HepG2 (cell line): ENCODE measurements around the gene MT1F. TPM values are rescaled to one million over a fixed set of nuclear protein-coding genes. Genes with fewer than 3 reads are reported as not detected.
A peak's percentile ranks its signal among the peaks of the same experiment; 100 is the strongest.

Experiments
- CENPT ChIP-seq: sonication (generic); formaldehyde crosslinking; IDR thresholded peaks from 2 replicates; pipeline ENCODE4 v1.8.0; 2022; ENCODE audit warnings: low read depth, mild to moderate bottlenecking, moderate library complexity, missing genetic modification reagents
- ETV6 ChIP-seq: sonication (generic); formaldehyde crosslinking; conservative IDR thresholded peaks from 2 replicates; pipeline ENCODE4 v1.4.0; 2020; ENCODE audit warnings: missing genetic modification reagents
- KAT2B ChIP-seq: fragments of 150-350 bp; IDR thresholded peaks from 2 replicates; pipeline ENCODE4 v1.6.1; 2014; ENCODE audit warnings: low read depth, low read length, borderline replicate concordance
- PHF21A ChIP-seq: sonication (generic); formaldehyde crosslinking; IDR thresholded peaks from 2 replicates; pipeline ENCODE4 v1.5.0; 2020; ENCODE audit warnings: mild to moderate bottlenecking, missing genetic modification reagents
- PHF5A ChIP-seq: IDR thresholded peaks from one replicate; pipeline ENCODE4 v1.6.1; 2018; ENCODE audit warnings: low read depth, missing genetic modification reagents; ENCODE audit not compliant: unreplicated experiment
- TMF1 ChIP-seq: sonication (generic); formaldehyde crosslinking; IDR thresholded peaks from 2 replicates; pipeline ENCODE4 v1.8.1; 2022; ENCODE audit warnings: low read depth, missing genetic modification reagents
- TRIM24 ChIP-seq: sonication (generic); formaldehyde crosslinking; IDR thresholded peaks from 2 replicates; pipeline ENCODE4 v1.8.0; 2022; ENCODE audit warnings: mild to moderate bottlenecking, missing genetic modification reagents
- ZKSCAN8 ChIP-seq: IDR thresholded peaks from 2 replicates; pipeline ENCODE4 v1.6.1; 2016; ENCODE audit warnings: borderline replicate concordance, missing genetic modification reagents, missing compliant biosample characterization
- ZNF225 ChIP-seq: sonication (generic); formaldehyde crosslinking; IDR thresholded peaks from 2 replicates; pipeline ENCODE4 v1.4.0; 2020; ENCODE audit warnings: mild to moderate bottlenecking, missing genetic modification reagents
- ZNF562 ChIP-seq: sonication (generic); formaldehyde crosslinking; IDR thresholded peaks from 2 replicates; pipeline ENCODE4 v1.8.0; 2022; ENCODE audit warnings: missing genetic modification reagents, borderline replicate concordance
- ZNF777 ChIP-seq: sonication (generic); formaldehyde crosslinking; IDR thresholded peaks from 2 replicates; pipeline ENCODE4 v1.4.0; 2020; ENCODE audit warnings: missing genetic modification reagents
- ZNF878 ChIP-seq: sonication (generic); formaldehyde crosslinking; IDR thresholded peaks from 2 replicates; pipeline ENCODE4 v1.8.1; 2023; ENCODE audit warnings: mild to moderate bottlenecking, missing genetic modification reagents, moderate library complexity
- polyA plus RNA-seq, 8 experiments: library from polyadenylated mRNA; depleted of rRNA in 3 of 8; stranded (reverse) in 7 of 8; unstranded in 1 of 8; fragments of >200 nt; fragmentation: Illumina TruSeq in 4 of 8; extraction: Trizol in 4 of 8; gene quantifications; 2 replicates each; pipeline versions ENCODE4 v1.2.1 to v1.2.3, GENCODE V29; 2011 to 2016; ENCODE audit warnings: low read depth in 4 of 8, missing spikeins in 1 of 8, mixed read lengths in 1 of 8; ENCODE audit not compliant: insufficient read depth in 1 of 8
- total RNA-seq, 5 experiments: library from RNA; depleted of rRNA; stranded (reverse); fragments of >200 nt; fragmentation: Illumina TruSeq; extraction: Trizol; gene quantifications; 2 replicates each; pipeline ENCODE4 v1.2.3, GENCODE V29; 2016; ENCODE audit warnings: low read depth in 1 of 5
- TF ChIP-seq, protein P1 (sequence below): IDR thresholded peaks from 2 replicates; pipeline ENCODE4 v1.6.1; 2016; ENCODE audit warnings: low read depth
- TF ChIP-seq, protein P2 (sequence below): sonication (generic); formaldehyde crosslinking; IDR thresholded peaks from 2 replicates; pipeline ENCODE4 v1.5.0; 2020; ENCODE audit warnings: missing genetic modification reagents, mild to moderate bottlenecking, borderline replicate concordance
- TF ChIP-seq, protein P3 (sequence below): sonication (generic); formaldehyde crosslinking; IDR thresholded peaks from 2 replicates; pipeline ENCODE4 v1.4.0; 2020; ENCODE audit warnings: missing genetic modification reagents, borderline replicate concordance
- TF ChIP-seq, protein P4 (sequence below): sonication (generic); formaldehyde crosslinking; IDR thresholded peaks from 2 replicates; pipeline ENCODE4 v1.4.0; 2020; ENCODE audit warnings: missing genetic modification reagents

The MT1F gene
- total and polyA plus RNA-seq, 2 of the 13 experiments (the other 11 are each of a cell fraction or from before 2014, with no cell fraction given) = 1.9 to 169 TPM

DNA sequence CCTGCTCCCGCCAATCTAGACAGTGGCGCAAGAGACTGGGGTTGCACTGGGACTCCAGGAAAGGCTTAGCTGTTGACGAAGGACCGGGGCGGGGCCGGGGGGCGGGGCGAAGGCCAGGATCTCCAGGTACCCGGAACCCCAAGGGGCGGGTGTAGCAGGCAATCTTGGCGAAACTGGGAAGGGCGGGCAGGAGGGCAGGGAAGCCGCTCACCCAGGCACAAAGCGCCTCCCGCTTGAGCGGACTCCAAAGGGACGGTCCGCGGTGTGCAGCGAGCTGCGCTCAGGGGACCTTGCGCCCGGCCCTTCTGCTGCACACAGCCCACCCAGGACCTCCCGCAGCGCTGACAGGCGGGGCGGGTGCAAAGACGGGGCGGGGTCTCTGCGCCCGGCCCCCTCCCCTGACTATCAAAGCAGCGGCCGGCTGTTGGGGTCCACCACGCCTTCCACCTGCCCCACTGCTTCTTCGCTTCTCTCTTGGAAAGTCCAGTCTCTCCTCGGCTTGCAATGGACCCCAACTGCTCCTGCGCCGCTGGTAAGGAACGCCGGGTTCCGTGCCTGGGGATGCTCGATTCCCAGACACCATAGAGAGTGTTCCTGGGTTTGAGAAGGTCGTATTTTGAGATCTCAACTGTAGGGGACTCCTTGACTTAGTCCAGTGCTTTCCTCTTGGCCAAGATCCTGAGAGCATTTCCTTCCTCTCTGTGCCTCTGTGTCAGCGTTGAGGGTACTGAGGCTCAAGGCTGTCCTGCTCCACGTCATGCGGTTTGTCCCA, at the start of gene MT1F (continued):
- TF ChIP-seq ETV6 (CRISPR knock-in tag) = 0 out of 2 replicates have a peak, but pooled peaks have one; percentile 25
- no peak; the same call in 1 of the 2 replicates for TF ChIP-seq ZNF225
- peak; percentile 35 for TF ChIP-seq ZNF777 (CRISPR knock-in tag)
- no peak for TF ChIP-seq KAT2B
- no peak for TF ChIP-seq CENPT (CRISPR knock-in tag)
- no peak; the same call in 1 of the 2 replicates for TF ChIP-seq PHF21A (CRISPR knock-in tag)
- no peak for TF ChIP-seq ZNF562 (CRISPR knock-in tag)
- TF ChIP-seq, protein P1, sequence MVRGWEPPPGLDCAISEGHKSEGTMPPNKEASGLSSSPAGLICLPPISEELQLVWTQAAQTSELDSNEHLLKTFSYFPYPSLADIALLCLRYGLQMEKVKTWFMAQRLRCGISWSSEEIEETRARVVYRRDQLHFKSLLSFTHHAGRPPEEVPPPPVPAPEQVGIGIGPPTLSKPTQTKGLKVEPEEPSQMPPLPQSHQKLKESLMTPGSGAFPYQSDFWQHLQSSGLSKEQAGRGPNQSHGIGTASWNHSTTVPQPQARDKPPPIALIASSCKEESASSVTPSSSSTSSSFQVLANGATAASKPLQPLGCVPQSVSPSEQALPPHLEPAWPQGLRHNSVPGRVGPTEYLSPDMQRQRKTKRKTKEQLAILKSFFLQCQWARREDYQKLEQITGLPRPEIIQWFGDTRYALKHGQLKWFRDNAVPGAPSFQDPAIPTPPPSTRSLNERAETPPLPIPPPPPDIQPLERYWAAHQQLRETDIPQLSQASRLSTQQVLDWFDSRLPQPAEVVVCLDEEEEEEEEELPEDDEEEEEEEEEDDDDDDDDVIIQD (CRISPR knock-in tag) = no peak
- TF ChIP-seq ZNF878 (CRISPR knock-in tag) = no peak
- TF ChIP-seq, protein P2, sequence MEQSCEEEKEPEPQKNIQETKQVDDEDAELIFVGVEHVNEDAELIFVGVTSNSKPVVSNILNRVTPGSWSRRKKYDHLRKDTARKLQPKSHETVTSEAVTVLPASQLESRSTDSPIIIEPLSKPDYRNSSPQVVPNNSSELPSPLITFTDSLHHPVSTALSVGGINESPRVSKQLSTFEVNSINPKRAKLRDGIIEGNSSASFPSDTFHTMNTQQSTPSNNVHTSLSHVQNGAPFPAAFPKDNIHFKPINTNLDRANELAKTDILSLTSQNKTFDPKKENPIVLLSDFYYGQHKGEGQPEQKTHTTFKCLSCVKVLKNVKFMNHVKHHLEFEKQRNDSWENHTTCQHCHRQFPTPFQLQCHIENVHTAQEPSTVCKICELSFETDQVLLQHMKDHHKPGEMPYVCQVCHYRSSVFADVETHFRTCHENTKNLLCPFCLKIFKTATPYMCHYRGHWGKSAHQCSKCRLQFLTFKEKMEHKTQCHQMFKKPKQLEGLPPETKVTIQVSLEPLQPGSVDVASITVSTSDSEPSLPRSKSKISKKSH (CRISPR knock-in tag) = no peak
- TF ChIP-seq TMF1 = 0 out of 2 replicates have a peak, but pooled peaks have one; percentile 0
- TF ChIP-seq TRIM24 (CRISPR knock-in tag) = peak; percentile 31; the same call in 1 of the 2 replicates
- TF ChIP-seq PHF5A = no peak
- TF ChIP-seq, protein P3, sequence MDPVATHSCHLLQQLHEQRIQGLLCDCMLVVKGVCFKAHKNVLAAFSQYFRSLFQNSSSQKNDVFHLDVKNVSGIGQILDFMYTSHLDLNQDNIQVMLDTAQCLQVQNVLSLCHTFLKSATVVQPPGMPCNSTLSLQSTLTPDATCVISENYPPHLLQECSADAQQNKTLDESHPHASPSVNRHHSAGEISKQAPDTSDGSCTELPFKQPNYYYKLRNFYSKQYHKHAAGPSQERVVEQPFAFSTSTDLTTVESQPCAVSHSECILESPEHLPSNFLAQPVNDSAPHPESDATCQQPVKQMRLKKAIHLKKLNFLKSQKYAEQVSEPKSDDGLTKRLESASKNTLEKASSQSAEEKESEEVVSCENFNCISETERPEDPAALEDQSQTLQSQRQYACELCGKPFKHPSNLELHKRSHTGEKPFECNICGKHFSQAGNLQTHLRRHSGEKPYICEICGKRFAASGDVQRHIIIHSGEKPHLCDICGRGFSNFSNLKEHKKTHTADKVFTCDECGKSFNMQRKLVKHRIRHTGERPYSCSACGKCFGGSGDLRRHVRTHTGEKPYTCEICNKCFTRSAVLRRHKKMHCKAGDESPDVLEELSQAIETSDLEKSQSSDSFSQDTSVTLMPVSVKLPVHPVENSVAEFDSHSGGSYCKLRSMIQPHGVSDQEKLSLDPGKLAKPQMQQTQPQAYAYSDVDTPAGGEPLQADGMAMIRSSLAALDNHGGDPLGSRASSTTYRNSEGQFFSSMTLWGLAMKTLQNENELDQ (CRISPR knock-in tag) = no peak
- TF ChIP-seq ZKSCAN8 = no peak
- TF ChIP-seq, protein P4, sequence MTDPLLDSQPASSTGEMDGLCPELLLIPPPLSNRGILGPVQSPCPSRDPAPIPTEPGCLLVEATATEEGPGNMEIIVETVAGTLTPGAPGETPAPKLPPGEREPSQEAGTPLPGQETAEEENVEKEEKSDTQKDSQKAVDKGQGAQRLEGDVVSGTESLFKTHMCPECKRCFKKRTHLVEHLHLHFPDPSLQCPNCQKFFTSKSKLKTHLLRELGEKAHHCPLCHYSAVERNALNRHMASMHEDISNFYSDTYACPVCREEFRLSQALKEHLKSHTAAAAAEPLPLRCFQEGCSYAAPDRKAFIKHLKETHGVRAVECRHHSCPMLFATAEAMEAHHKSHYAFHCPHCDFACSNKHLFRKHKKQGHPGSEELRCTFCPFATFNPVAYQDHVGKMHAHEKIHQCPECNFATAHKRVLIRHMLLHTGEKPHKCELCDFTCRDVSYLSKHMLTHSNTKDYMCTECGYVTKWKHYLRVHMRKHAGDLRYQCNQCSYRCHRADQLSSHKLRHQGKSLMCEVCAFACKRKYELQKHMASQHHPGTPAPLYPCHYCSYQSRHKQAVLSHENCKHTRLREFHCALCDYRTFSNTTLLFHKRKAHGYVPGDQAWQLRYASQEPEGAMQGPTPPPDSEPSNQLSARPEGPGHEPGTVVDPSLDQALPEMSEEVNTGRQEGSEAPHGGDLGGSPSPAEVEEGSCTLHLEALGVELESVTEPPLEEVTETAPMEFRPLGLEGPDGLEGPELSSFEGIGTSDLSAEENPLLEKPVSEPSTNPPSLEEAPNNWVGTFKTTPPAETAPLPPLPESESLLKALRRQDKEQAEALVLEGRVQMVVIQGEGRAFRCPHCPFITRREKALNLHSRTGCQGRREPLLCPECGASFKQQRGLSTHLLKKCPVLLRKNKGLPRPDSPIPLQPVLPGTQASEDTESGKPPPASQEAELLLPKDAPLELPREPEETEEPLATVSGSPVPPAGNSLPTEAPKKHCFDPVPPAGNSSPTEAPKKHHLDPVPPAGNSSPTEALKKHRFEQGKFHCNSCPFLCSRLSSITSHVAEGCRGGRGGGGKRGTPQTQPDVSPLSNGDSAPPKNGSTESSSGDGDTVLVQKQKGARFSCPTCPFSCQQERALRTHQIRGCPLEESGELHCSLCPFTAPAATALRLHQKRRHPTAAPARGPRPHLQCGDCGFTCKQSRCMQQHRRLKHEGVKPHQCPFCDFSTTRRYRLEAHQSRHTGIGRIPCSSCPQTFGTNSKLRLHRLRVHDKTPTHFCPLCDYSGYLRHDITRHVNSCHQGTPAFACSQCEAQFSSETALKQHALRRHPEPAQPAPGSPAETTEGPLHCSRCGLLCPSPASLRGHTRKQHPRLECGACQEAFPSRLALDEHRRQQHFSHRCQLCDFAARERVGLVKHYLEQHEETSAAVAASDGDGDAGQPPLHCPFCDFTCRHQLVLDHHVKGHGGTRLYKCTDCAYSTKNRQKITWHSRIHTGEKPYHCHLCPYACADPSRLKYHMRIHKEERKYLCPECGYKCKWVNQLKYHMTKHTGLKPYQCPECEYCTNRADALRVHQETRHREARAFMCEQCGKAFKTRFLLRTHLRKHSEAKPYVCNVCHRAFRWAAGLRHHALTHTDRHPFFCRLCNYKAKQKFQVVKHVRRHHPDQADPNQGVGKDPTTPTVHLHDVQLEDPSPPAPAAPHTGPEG (CRISPR knock-in tag) = no peak
